HG02798 (cell line): ENCODE results near the gene IRX4.

ENCODE experiments used
- ATAC-seq: cut with Tn5 transposase; IDR thresholded peaks from one replicate; pipeline ENCODE4 v1.9.1; 2021; ENCODE audit warnings: mild to moderate bottlenecking; ENCODE audit not compliant: unreplicated experiment, poor library complexity

The IRX4 gene

DNA sequence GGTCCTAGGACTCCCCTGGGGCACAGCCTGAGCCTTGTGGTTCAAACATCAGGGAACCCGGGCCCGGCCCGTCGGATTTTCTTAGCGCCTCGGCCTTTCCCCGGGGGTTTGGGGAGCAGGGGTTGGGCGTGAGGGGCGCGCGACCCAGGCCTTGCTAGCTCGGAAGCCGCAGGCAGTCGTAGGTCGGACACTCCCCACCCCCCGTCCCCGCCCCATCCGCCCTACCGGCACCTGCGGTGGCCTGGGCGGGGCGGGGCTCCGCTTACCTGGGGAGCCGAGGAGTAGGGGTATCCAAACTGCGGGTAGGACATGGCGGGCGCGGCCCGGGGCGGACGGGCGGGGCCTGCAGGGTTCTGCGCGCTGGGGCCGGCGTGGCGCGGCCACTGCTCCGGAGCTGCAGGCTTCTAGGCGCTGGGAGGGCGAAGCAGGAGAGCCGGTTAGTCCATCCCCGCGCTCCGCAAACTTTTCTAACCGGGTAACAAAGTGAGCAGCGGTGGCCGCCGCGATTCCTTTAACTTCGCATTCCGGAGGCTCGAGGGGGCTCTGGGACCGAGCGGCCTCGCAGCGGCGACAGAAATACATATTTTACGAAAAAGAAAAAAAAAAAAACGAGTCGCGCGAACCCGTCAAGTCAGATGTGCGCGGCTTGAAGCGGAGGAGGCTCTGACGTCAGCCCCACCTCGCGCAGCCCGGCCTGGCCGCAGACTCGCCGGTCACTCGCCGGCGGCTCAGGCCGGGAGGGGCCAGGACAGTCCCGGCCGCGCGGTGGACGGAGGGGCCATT lies at the start of gene IRX4:
Gene IRX4, minus strand, starts transcription at position 589 of the 783 bp plus-strand sequence. Its CDS starts 278 bp downstream, at position 311.
- ATAC-seq = no peak

DNA sequence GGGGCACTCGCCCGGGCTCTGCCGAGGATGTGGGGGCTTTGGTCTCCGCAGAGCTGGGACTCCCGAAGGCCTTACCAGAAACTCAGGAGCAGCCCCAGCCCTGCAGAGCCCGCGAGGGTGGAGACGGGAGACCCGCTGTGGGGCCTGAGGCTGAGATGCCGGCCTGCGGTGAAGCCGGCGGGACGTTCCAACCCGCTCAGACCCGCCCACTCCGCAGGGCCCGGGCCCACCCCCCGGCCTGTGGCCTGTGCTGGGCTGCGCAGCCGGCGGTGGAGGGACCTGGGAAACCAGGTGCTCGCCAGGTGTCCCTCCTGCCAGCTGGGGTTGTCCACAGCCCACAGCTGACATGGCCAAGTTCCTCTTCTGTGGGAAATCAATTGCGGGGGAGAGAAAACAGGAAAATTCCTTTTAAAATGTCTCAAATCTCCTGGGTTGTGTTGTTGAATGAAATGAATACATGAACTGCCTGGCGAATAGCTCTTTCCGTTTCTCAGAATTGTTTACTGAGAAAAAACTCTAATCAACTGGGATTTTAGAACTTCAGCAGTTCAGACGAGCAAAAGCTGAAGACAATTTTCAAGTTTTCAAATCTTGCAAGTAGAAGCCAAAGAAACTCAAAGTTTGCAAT lies 49.0 kb upstream of the IRX4 start:
- ATAC-seq = no peak

DNA sequence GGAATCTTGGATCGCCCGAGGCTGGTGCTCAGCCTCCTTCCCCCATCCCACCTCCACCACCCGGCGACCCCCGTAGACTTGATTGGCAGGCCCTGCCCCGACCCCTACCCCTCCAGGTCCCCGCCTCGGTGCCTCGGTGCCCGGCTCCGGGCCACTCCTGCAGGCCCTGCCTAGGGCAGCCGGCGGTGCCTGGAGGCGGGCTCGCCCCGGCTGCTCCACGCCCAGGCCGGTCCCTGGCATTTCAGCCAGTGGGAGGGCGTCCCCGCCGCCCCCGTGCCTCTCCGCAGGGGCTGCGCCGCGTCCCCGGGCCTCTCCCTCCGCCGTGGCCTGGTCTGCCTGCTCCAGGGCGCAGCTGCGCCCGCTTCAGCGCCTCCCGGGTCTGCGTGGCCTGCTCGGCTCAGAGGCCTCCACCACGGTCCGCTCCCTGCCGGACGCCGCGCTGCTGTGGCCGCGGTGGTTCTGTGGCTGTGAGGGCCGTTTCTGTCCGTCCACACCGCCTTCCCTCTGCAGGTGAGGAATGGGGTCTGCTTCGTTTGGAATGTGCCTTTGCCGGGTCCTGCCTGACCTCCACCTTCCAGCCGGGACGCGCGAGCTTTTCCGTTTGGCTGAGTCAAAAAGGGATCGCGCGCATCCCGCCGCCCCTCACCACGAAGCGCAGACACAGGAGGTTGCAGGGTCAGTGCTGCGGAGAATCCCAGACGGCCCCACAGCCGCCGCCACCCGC lies 48.3 kb upstream of the IRX4 start:
- no peak for ATAC-seq

DNA sequence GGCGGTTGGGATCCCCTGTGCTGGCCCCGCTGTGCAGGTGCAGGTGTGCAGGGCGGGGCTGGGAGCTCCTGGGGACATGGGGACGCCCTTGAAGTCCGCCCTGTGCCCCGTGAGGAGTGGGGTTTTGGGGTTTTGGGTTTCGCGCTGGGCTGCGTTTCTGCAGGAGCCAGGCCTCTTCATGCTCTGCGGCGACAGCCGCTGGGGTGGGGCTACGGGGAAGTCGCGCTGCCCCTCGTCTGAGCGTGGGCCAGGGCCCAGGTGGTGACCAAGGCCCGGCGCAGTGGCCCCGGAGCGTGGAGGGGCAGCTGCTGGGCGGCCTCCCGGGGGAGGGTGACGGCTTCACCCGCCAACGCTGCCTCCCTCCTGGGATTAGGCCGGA lies 47.8 kb upstream of the IRX4 start:
- ATAC-seq = no peak

DNA sequence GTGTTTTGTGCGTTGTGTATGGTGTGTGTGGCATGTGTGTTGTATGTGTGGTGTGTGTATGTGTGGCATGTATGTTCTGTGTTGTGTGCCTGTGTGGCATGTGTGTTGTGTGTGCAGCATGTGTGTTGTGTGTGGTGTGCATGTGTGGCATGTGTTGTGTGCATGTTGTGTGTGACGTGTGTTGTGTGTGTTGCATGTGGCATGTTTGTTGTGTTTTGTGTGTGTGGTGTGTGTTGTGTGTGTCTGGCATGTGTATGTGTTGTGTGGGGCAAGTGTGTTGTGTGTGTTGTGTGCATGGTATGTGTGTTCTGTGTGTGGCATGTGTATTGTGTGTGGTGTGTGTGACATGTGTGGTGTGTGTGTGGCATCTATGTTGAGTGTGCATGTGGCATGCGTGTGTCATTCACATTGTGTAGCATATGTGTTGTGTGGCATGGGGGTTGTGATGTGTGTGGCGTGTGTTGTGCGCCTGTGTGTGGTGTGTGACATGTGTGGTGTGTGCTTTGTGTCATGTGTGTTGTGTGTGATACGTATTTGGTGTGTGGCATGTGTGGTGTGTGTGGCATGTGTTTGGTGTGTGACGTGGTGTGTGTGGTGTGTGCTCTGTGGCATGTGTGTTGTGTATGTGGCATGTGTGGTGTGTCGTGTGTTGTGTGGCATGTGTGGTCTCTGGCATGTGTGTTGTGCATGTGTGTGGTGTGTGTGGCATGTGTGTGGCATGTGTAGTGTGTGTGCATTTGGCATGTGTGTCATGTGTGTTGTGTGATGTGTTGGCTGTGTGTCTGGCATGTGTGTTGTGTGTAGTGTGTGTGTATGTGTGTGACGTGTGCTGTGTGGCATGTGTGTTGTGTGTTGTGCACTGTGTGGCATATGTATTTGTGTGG lies 46.6 kb upstream of the IRX4 start:
- ATAC-seq = no peak

DNA sequence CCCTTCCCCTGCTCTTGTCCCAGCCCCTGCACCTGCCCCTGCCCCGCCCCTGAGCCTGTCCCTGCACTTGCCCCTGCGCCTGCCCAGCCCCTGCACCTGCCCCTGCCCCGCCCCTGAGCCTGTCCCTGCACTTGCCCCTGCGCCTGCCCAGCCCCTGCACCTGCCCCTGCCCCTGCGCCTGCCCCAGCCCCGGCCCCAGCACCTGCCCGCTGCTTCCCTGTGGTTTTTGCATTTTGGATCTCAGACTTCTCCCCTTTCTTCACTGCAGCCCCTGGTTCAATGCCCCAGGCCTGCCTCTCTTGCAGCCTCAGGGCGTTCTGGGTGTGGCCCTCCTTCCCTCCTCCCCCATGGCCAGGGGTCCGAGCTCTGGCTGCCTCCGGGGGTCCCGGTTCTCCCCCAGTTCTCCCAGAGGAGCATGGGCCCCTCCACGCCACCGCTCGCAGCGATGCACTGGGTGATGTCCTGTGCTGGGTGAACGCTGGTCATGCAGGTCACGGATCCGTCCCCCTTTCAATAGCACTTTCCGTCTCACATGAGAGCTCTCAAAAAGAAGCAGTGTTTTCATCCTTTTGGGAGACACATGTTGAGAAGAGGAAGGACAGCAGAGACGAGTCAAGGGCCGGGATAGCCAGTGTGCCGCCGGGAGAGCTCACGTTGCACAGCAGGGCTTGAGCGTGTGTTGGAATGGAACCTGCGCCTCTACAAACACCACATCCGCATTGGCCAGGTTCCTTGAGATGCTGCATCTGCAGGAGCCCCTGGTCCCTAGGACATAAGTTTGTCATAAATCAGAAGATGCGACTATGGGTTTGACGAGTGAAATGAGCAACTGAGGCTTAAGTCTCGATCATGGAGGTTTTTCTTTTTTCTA lies 44.0 kb upstream of the IRX4 start:
- no peak for ATAC-seq

DNA sequence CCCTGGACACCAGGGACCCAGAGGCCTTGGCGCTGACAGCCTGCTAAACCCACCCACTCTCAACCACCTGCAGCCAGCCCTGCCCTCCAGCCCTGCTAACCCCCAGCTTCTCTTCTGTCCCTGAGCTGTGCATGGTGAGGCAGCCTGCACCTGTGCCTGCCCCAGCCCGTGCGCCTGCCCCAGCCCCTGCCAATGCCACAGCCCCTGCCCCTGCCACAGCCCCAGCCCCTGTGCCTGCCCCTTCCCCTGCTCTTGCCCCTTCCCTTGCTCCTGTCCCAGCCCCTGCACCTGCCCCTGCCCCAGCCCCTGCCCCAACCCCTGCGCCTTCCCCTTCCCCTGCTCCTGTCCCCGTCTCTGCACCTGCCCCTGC lies 43.3 kb upstream of the IRX4 start:
- ATAC-seq = no peak

DNA sequence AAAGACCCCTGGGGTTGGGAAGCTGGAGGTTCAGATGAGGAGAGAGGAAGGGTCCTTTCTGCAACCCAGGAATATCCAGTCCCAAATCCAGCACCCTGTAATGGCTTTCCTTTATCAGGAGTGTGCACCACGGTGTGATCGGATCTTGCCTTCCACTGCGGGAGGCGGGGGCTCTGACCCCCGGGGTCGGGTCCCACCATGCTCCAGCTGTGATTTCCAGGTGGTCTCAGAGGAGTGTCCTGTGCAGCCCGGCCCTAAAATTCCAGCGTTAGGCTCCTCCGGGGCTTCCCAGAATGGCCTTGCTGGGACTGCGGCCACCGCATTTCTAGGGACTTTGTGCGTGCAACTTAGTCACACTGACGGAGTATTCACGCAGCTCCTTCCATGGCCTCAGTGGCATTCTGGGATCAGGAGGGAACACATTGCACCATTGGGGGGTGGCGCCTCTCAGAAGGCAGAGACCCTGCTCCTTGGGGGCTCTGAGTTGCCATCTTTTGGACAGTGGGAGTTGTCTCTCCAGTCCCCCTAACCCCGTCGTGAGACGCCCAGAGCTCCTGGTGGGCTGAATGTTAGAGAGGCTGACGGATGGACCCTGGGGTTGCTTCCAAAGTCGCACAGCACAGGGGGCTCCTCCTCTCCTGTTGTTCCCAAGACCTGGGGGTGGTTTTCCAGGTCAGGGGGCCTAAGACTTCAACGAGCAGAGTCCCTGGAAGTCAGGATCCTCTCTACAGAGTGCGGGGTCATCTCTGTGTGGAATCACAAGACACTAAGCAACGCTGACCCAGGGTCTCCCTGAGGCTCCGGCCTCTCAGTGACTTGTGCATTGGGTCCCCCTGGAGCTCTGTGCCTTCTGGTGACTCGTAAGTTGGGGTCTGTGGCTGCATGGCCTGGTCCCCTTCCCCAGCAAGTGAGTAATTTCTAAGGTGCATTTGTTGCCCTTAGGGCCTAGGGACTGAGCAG lies 42.7 kb upstream of the IRX4 start:
- ATAC-seq = no peak

DNA sequence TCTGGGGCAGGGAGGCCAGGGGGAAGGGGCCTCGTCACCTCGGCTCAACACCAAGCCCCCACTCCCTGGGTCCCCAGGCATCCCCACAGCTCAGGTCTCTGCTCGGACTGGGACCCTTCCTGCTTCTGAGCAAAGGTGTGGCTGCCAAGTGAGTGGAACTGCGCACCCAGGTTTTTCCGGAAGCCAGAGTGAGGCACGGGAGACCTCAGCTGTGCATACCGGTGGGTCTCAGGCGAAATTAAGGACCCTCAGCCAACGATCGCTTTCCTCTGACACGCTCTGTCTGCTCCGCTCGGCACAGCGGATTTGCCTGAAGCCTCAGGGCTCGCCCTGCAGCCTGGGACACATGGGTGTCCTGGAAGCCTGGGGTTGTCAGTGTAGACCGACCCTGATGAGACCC lies 41.0 kb upstream of the IRX4 start:
- ATAC-seq = no peak

DNA sequence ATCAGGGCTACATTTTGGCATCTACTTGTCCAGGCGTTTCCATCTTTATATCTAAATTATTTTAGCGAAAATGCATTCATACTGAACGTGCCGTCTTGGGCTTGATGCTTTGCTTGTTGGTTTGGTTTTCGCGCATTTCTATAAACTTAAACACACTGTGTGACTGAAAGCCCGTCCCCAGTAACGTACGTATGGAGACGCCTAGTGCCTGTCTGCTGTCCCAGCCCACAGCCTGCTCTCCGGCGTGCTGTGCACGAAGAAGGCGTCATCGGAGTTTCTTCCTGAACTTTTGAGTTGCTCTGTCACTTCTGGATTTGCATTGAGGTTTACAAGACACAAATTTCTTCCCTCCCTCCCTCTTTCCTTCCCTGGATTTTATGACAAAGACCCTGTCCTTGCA lies 40.6 kb upstream of the IRX4 start:
- ATAC-seq = no peak

DNA sequence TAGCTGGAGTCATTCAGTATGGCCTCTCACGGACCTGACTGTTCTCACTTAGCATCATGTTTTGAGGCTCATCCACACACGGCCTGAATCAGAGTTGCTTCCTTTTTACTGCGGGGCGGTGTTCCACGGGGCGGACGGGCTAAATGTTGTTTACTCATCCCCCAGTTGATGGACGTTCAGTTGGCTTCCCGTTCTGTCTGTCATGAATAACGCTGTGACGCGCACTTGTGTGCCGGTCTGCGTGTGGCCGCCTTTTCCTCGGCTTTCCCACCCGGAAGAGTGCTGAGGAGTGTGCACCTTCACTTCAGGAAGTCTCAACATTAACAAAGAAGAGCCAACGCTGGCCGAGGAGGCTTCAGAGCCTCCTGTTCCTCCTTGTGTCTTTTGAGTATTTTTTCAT lies 39.0 kb upstream of the IRX4 start:
- no peak for ATAC-seq

DNA sequence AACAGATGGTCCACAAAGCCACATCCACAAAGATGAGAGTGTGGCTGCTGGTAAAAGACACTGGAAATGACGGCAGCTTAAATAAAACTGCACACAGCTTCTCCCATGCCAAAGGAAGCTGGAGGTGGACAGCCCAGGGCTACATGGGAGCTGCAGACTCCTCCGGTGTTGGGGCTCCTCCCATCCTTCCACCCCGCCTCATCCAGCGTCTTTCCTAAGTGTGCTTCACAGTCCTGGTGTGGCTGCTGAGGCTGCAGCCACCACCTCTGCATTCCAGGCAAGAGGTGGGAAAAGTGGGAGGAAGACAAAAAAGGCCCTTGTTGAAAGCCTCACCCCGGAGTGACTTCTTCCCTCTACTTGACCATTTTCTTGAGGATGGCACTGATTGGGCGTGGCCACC lies 37.0 kb upstream of the IRX4 start:
- no peak for ATAC-seq

DNA sequence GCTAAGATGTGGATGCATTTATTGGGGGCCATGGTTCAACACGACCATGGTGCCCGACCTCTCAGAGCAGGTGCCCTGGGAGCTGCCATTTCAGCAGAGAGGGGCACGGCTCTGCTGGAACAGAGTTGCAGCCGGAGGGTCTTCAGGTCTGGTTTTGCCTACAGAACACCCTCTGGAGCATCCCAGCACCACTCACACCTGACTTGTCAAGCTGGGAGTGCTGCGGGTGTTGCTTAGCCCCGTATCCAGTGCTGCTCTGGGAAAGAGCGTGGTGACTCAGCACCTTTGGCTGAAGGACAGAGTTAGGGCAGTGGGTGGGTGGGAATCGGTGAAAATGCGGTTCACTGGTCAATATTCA lies 36.5 kb upstream of the IRX4 start:
- no peak for ATAC-seq

DNA sequence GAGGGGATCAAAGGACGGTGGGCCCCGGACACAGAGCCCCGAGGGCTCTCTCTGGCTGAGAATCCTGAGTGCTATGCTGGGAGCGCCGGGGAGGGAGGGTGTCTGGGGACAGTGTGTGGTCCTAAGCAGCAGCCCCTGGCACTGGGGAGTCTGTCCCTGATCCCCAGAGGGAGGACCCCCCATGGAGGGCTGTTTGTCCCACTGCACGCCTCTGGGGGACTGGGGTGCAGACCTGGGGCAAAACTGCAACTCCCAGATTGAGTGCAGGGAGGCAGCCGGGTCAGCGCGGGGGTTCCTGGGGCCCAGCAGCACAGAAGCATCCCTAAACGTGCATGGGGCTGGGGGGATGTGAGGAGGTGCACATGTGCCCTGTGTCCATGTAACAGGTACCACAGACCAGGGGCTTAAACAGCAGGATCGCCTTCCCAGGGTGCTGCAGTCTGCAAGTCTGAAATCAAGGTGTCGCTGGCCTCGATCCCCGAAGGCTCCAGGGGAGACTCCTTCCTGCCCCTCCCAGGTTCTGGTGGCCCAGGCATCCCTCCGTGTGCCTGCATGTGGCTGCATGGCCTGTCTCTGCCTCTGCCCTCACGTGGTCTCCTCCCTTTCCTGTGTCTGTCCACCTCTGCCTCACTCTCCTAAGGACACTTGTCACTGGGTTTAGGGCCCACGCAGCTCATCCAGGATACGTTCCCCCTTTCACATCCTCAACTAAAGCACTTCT lies 35.9 kb upstream of the IRX4 start:
- no peak for ATAC-seq

DNA sequence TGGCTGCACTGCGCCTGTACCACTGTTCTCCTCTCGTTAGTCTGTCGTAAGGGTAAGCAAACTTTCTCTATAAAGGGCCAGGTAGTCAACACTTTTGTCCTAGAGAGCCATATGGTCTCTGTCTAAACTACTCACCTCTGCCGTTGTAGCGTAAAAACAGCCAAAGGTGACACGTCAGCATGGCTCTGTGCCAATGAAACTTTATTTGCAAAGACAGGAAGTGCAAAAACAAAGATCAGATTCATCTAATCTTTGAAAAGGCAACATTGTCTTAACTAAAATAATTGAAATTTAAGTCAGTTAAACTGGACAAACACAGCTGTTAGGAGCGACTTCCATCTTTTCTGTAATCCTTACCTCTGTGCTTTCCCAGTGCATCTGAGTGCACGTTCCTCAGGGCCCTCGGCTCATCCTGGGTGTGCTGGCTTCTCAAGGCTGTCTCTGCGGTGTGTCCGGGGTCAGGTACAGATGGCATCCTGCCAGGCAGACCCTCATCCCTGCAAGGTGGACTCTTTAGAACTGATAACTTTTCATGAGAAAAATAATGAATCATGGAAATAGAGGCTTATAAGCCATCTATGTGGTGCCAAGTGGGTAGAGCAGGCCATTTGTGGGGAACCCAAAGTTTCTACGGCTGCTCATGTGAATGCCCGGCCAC lies 35.2 kb upstream of the IRX4 start:
- ATAC-seq = no peak

DNA sequence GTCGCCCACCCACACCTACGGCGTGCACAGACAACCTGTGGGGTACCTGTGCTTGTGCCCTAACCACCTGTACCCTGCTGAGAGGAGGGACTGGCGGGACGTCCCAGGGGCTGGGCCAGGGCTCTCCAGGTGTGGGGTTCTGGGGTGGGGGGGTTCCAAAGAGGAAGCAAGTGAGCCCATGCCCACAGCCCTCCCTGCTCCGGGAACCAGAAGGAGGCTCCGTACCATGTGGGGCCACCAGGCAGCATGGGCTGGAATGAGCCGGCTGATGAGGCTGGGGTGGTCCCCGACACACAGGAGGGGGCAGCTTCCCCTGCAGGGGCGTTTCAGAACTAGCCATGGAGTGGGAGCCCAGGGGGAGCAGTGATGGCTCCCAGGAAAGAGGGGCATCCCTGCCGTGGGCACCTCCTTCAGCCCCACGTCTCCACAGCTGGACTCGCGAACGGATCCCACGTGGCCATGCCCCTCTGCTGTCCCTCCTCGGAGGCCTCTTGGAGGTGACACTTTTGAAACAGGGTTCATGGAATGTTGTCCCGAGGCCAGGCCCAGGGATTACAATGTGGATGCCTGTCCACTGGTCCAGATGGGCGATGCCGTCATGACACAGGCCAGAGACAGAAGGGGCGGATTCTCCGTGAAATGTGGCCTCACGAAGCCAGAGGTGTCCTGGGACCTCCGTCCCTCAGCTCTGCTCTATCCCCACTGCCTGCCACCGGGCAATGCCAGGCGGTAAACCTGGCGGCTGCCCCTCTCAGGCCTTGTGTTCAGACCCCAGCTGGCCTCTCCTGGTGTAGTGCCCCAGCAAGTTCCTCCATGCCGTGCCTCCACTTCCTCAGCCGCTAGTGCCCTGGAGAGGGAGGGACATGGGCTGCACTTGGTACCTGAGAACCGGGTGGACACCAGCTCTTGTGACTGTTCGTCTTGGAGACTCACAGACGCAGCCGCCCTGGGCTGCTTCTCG lies 33.6 kb upstream of the IRX4 start:
- no peak for ATAC-seq
